NCI-H2029 (cell line): ENCODE data around the gene TMPRSS11A.

Experiments
- DNase-seq: peaks from one replicate; lab custom pipeline; 2025; lab: John Stamatoyannopoulos, UW

TMPRSS11A gene

GRCh38 chr4:67911638-67912037 lies 51.7 kb downstream of the TMPRSS11A start:
- DNase-seq = no peak

- no peak for DNase-seq
Observed at GRCh38 chr4:67911141-67911540, 52.2 kb downstream of the TMPRSS11A start.

- DNase-seq = no peak
Observed at GRCh38 chr4:67910585-67910905, 52.7 kb downstream of the TMPRSS11A start.

GRCh38 chr4:67909905-67910584 lies 53.2 kb downstream of the TMPRSS11A start:
- no peak for DNase-seq

GRCh38 chr4:67907650-67908049 lies 55.6 kb downstream of the TMPRSS11A start:
- DNase-seq = no peak

GRCh38 chr4:67899096-67899495 lies 64.2 kb downstream of the TMPRSS11A start:
- no peak for DNase-seq

GRCh38 chr4:67897686-67898085 lies 65.6 kb downstream of the TMPRSS11A start:
- no peak for DNase-seq

GRCh38 chr4:67896421-67897065 lies 66.8 kb downstream of the TMPRSS11A start:
- no peak for DNase-seq

GRCh38 chr4:67894659-67895058 lies 68.6 kb downstream of the TMPRSS11A start:
- no peak for DNase-seq

- DNase-seq = no peak
Observed at GRCh38 chr4:67892905-67893304, 70.4 kb downstream of the TMPRSS11A start.

GRCh38 chr4:67892253-67892652 lies 71.0 kb downstream of the TMPRSS11A start:
- no peak for DNase-seq

- no peak for DNase-seq
Observed at GRCh38 chr4:67891645-67892044, 71.6 kb downstream of the TMPRSS11A start.

GRCh38 chr4:67886281-67886680 lies 77.0 kb downstream of the TMPRSS11A start:
- no peak for DNase-seq

- DNase-seq = no peak
Observed at GRCh38 chr4:67885762-67886161, 77.5 kb downstream of the TMPRSS11A start.

- no peak for DNase-seq
Observed at GRCh38 chr4:67884701-67885100, 78.6 kb downstream of the TMPRSS11A start.

GRCh38 chr4:67883902-67884301 lies 79.4 kb downstream of the TMPRSS11A start, which contains the start of gene TMPRSS11D:
TSS of gene TMPRSS11D (minus strand) at chr4:67884002. CDS start at chr4:67883933, 69 bp downstream.
- no peak for DNase-seq

GRCh38 chr4:67883458-67883857 lies 79.8 kb downstream of the TMPRSS11A start:
- DNase-seq = no peak

GRCh38 chr4:67880866-67881610 lies 82.3 kb downstream of the TMPRSS11A start:
- no peak for DNase-seq

- no peak for DNase-seq
Observed at GRCh38 chr4:67879486-67879885, 83.8 kb downstream of the TMPRSS11A start.

- DNase-seq = no peak
Observed at GRCh38 chr4:67877086-67877485, 86.2 kb downstream of the TMPRSS11A start.

- DNase-seq = no peak
Observed at GRCh38 chr4:67874986-67875385, 88.3 kb downstream of the TMPRSS11A start.

- no peak for DNase-seq
Observed at GRCh38 chr4:67873116-67873515, 90.2 kb downstream of the TMPRSS11A start.

- DNase-seq = no peak
Observed at GRCh38 chr4:67871867-67872266, 91.4 kb downstream of the TMPRSS11A start.
